RKO (cell line): Measurements from ENCODE around the gene AFDN.
"Not testable (repeated sequence)": the region's sequence is repeated elsewhere in the genome, so short reads cannot be mapped to it uniquely, and the experiment has no call there.

ENCODE experiments used
- DNase-seq: peaks from one replicate; pipeline ENCODE4 v3.0.0-alpha.2; 2016; ENCODE audit warnings: low spot score

Gene AFDN

GRCh38 chr6:167956491-167956890 lies 129.8 kb downstream of the AFDN start:
- no peak for DNase-seq

GRCh38 chr6:167956983-167957492 lies 130.3 kb downstream of the AFDN start:
- DNase-seq = no peak

- DNase-seq = no peak
Measured at GRCh38 chr6:167957626-167958025, 130.9 kb downstream of the AFDN start.

GRCh38 chr6:167960579-167960978 lies 133.9 kb downstream of the AFDN start:
- DNase-seq = no peak

GRCh38 chr6:167962711-167963110 lies 136.0 kb downstream of the AFDN start:
- no peak for DNase-seq

- DNase-seq = no peak
Measured at GRCh38 chr6:167963589-167964057, 136.9 kb downstream of the AFDN start.

- DNase-seq = no peak
Measured at GRCh38 chr6:167965592-167966539, 139.2 kb downstream of the AFDN start.

- no peak for DNase-seq
Measured at GRCh38 chr6:167966540-167966905, 139.8 kb downstream of the AFDN start.

GRCh38 chr6:167968091-167968490 lies 141.4 kb downstream of the AFDN start:
- peak; percentile 26 for DNase-seq

- no peak for DNase-seq
Measured at GRCh38 chr6:167970230-167970629, 143.5 kb downstream of the AFDN start.

GRCh38 chr6:167972193-167972592 lies 145.5 kb downstream of the AFDN start:
- no peak for DNase-seq

GRCh38 chr6:167973148-167973885 lies 146.6 kb downstream of the AFDN start:
- no peak for DNase-seq

- DNase-seq = no peak
Measured at GRCh38 chr6:167974640-167975344, 148.1 kb downstream of the AFDN start.

- no peak for DNase-seq
Measured at GRCh38 chr6:167975458-167975857, 148.7 kb downstream of the AFDN start.

GRCh38 chr6:167976116-167976657 lies 149.5 kb downstream of the AFDN start:
- not testable (repeated sequence) for DNase-seq

- DNase-seq = no peak
Measured at GRCh38 chr6:167976708-167977107, 150.0 kb downstream of the AFDN start.

- no peak for DNase-seq
Measured at GRCh38 chr6:167977717-167978467, 151.2 kb downstream of the AFDN start.

GRCh38 chr6:167978607-167979006 lies 151.9 kb downstream of the AFDN start:
- no peak for DNase-seq

- no peak for DNase-seq
Measured at GRCh38 chr6:167979436-167980139, 152.9 kb downstream of the AFDN start.

- no peak for DNase-seq
Measured at GRCh38 chr6:167980911-167981580, 154.3 kb downstream of the AFDN start.
